HepG2 (cell line): ENCODE results near the gene SMAD7.

ENCODE experiments used
- SIN3A ChIP-seq: IDR thresholded peaks from 2 replicates; pipeline ENCODE4 v1.6.1; 2011; ENCODE audit warnings: low read depth, mild to moderate bottlenecking, control low read depth, low read length, borderline replicate concordance
- ZNF773 ChIP-seq: sonication (generic); formaldehyde crosslinking; IDR thresholded peaks from 2 replicates; pipeline ENCODE4 v1.4.0; 2020; ENCODE audit warnings: missing genetic modification reagents, borderline replicate concordance

DNA sequence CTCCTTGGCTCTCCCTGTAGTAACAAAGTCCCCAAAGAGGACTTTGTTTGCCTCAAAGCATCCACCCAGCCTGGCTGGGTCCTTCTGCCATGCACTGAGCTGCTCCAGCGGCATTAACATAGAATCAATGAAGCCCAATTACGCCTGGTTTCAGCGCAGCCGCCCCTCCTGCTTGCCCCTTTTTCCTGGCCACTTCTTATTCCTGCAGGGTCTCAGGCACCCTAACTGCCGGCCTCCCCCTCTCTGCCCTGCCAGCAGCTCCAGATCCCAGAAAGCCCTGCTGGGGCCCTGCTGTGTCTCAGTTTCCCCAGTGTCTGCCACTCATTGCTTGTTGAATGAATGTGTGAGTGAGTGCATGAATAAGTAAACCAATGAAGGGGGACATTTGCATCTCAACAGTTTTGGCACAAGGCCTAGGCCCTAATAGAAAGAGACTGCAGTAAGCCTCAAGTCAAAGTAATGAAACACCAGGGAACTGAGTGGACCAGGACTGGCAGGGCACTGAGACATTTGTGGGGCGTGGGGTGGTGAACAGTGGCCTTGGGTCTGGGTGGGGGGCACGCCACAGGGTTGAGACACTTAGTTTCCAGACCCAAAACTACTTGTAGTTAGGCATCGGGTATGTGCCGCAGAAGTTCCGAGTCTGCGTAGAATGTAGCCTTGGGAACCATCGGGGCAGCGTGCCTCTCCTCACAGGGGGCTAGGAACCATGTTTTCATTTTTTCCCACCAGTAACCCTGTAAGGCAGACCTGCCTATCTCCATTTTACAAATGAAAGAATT is 60.6 kb downstream of the SMAD7 start:
- TF ChIP-seq ZNF773 (CRISPR knock-in tag): no peak
- no peak for TF ChIP-seq SIN3A
